NCI-H345 treated with DMSO at 0.1 percent for 48 hours (cell line): ENCODE results near the gene GYS1.
"Not testable (repeated sequence)": the region's sequence is repeated elsewhere in the genome, so short reads cannot be mapped to it uniquely, and the experiment has no call there.

Experiments
- DNase-seq: peaks from one replicate; lab custom pipeline; 2025; ENCODE audit not compliant: unreplicated experiment; lab: John Stamatoyannopoulos, UW

Gene GYS1

GRCh38 chr19:48946463-48947257, 46.4 kb downstream of the GYS1 start:
- DNase-seq = no peak

- no peak for DNase-seq
Measured at GRCh38 chr19:48945817-48946216, 47.3 kb downstream of the GYS1 start.

- no peak for DNase-seq
Measured at GRCh38 chr19:48945415-48945814, 47.7 kb downstream of the GYS1 start.

- no peak for DNase-seq
Measured at GRCh38 chr19:48943081-48943480, 50.0 kb downstream of the GYS1 start.

- DNase-seq = no peak
Measured at GRCh38 chr19:48940902-48941301, 52.2 kb downstream of the GYS1 start.

- no peak for DNase-seq
Measured at GRCh38 chr19:48938256-48938655, 54.9 kb downstream of the GYS1 start.

GRCh38 chr19:48935864-48936263, 57.2 kb downstream of the GYS1 start:
- no peak for DNase-seq

GRCh38 chr19:48934837-48935236, 58.3 kb downstream of the GYS1 start:
- DNase-seq = no peak

GRCh38 chr19:48933382-48933932, 59.7 kb downstream of the GYS1 start, which contains the start of gene DHDH:
TSS of gene DHDH (plus strand) at chr19:48933699. CDS start at chr19:48933722, 23 bp downstream.
- DNase-seq = peak; percentile 69

GRCh38 chr19:48928164-48929025, 64.7 kb downstream of the GYS1 start:
- no peak for DNase-seq

- DNase-seq = not testable (repeated sequence)
Measured at GRCh38 chr19:48927692-48928091, 65.4 kb downstream of the GYS1 start.

- no peak for DNase-seq
Measured at GRCh38 chr19:48926909-48927308, 66.2 kb downstream of the GYS1 start.

GRCh38 chr19:48925890-48926289, 67.2 kb downstream of the GYS1 start:
- DNase-seq = not testable (repeated sequence)

GRCh38 chr19:48925240-48925843, 67.8 kb downstream of the GYS1 start:
- no peak for DNase-seq

- no peak for DNase-seq
Measured at GRCh38 chr19:48922548-48923490, 70.3 kb downstream of the GYS1 start.

GRCh38 chr19:48921721-48922500, 71.2 kb downstream of the GYS1 start:
- DNase-seq = no peak

- DNase-seq = no peak
Measured at GRCh38 chr19:48920949-48921348, 72.2 kb downstream of the GYS1 start.

GRCh38 chr19:48919271-48919670, 73.8 kb downstream of the GYS1 start:
- DNase-seq = not testable (repeated sequence)

- DNase-seq = no peak
Measured at GRCh38 chr19:48918801-48919247, 74.3 kb downstream of the GYS1 start.
